GM12878 (cell line): ENCODE data around the gene METTL27. TPM values are rescaled to one million over a fixed set of nuclear protein-coding genes. Genes with fewer than 3 reads are reported as not detected.

Experiments
- ATAC-seq: fragments of 200-7000 bp; cut with Tn5 transposase; 3 replicates; pipeline ENCODE4 v1.9.1; 2020; ENCODE audit warnings: mild to moderate bottlenecking, moderate library complexity
- BruUV-seq: library from RNA; stranded (reverse); fragments of 400-500 nt; replicated peaks from 2 replicates; lab custom pipeline; 2021; lab: Mats Ljungman, UMichigan
- CTCF ChIA-PET: fragments of 300-600 bp; sonication (Branson Sonifier 250); formaldehyde crosslinking; extraction: SDS; loops from one replicate; lab custom pipeline; 2021; ENCODE audit warnings: inconsistent platforms; lab: Yijun Ruan, JAX
- POLR2A ChIA-PET: fragments of 350-600 bp; formaldehyde crosslinking; extraction: SDS; loops from one replicate; lab custom pipeline; 2021; ENCODE audit warnings: inconsistent platforms; lab: Charles Lee
- RAD21 ChIA-PET: fragments of 300-600 bp; sonication (Branson Sonifier 250); formaldehyde crosslinking; loops from one replicate; lab custom pipeline; 2023; ENCODE audit warnings: antibody characterized with exemption; ENCODE audit not compliant: unreplicated experiment; lab: Charles Lee
- SMC1A ChIA-PET: fragments of 300-600 bp; sonication (Branson Sonifier 250); formaldehyde crosslinking; loops from one replicate; lab custom pipeline; 2023; ENCODE audit not compliant: unreplicated experiment, uncharacterized antibody; lab: Charles Lee
- DNase-seq: peaks from one replicate; pipeline ENCODE4 v3.0.0-alpha.2; 2011; ENCODE audit warnings: low read depth, low spot score
- FAIRE-seq: peaks from 3 replicates; lab custom pipeline; 2011; peaks lifted over from hg19 to GRCh38; lab: Jason Lieb, UNC
- H2AFZ ChIP-seq: 2 replicates; pipeline ENCODE4 v1.6.0; 2011; ENCODE audit warnings: low read depth, low read length, control low read depth; ENCODE audit not compliant: control insufficient read depth
- H3K27ac ChIP-seq: 2 replicates; pipeline ENCODE4 v1.5.1; 2011; ENCODE audit warnings: control low read depth; ENCODE audit not compliant: control insufficient read depth, insufficient read depth
- H3K27me3 ChIP-seq, 2 experiments: replicated peaks in 1 of 2; 2 replicates each; pipeline versions ENCODE4 v1.6.0 to v1.6.1; 2011; ENCODE audit warnings: low read length in 1 of 2; ENCODE audit not compliant: control insufficient read depth in 2 of 2, insufficient read depth in 2 of 2
- H3K36me3 ChIP-seq, 2 experiments: 2 replicates each; pipeline ENCODE4 v1.5.1; 2011; ENCODE audit warnings: low read length in 1 of 2; ENCODE audit not compliant: control insufficient read depth in 2 of 2, insufficient read depth in 2 of 2
- H3K4me1 ChIP-seq: 2 replicates; pipeline ENCODE4 v1.6.1; 2011; ENCODE audit warnings: mild to moderate bottlenecking, low read length, moderate library complexity, mixed read lengths; ENCODE audit not compliant: control insufficient read depth, insufficient read depth
- H3K4me2 ChIP-seq: 2 replicates; pipeline ENCODE4 v1.6.0; 2011; ENCODE audit warnings: control low read depth; ENCODE audit not compliant: control insufficient read depth, insufficient read depth
- H3K4me3 ChIP-seq: fragments of 200-600 bp; sonication (generic); 2 replicates; pipeline ENCODE4 v1.5.1; 2016
- H3K79me2 ChIP-seq: 2 replicates; pipeline ENCODE4 v1.6.0; 2011; ENCODE audit warnings: low read length; ENCODE audit not compliant: control insufficient read depth, insufficient read depth
- H3K9ac ChIP-seq: 2 replicates; pipeline ENCODE4 v1.8.0; 2011; ENCODE audit warnings: low read length, control low read depth, mixed read lengths; ENCODE audit not compliant: control insufficient read depth, insufficient read depth
- H3K9me3 ChIP-seq: replicated peaks from 3 replicates; pipeline ENCODE4 v1.5.1; 2011; ENCODE audit warnings: mild to moderate bottlenecking, low read length; ENCODE audit not compliant: control insufficient read depth, insufficient read depth
- H4K20me1 ChIP-seq: 2 replicates; pipeline ENCODE4 v1.6.0; 2011; ENCODE audit not compliant: control insufficient read depth, insufficient read depth
- ATF2 ChIP-seq: IDR thresholded peaks from 2 replicates; pipeline ENCODE4 v1.6.1; 2012; ENCODE audit warnings: low read length, inconsistent platforms
- IKZF2 ChIP-seq, 2 experiments: fragments of 450-650 bp; IDR thresholded peaks; 2 replicates each; pipeline ENCODE4 v1.6.1; 2017; ENCODE audit warnings: mild to moderate bottlenecking in 2 of 2, moderate library complexity in 2 of 2
- POLR2A ChIP-seq: IDR thresholded peaks from 2 replicates; pipeline ENCODE4 v1.6.1; 2011; ENCODE audit warnings: low read depth, mild to moderate bottlenecking, low read length
- POLR2AphosphoS2 ChIP-seq: IDR thresholded peaks from 2 replicates; pipeline ENCODE4 v1.6.1; 2011; ENCODE audit warnings: low read depth, mild to moderate bottlenecking, low read length, improper control_type of control experiment, moderate library complexity
- REST ChIP-seq: IDR thresholded peaks from 2 replicates; pipeline ENCODE4 v1.6.1; 2012; ENCODE audit warnings: mild to moderate bottlenecking, low read depth, low read length
- RUNX3 ChIP-seq: IDR thresholded peaks from 2 replicates; pipeline ENCODE4 v1.6.1; 2012; ENCODE audit warnings: low read length, inconsistent platforms
- SMAD5 ChIP-seq: IDR thresholded peaks from 2 replicates; pipeline ENCODE4 v1.6.1; 2016; ENCODE audit warnings: antibody characterized with exemption, low read depth
- SMARCA5 ChIP-seq: fragments of 450-650 bp; IDR thresholded peaks from 2 replicates; pipeline ENCODE4 v1.6.1; 2017; ENCODE audit warnings: mild to moderate bottlenecking
- ZBTB33 ChIP-seq: fragments of 450-650 bp; IDR thresholded peaks from 2 replicates; pipeline ENCODE4 v1.6.1; 2017; ENCODE audit warnings: mild to moderate bottlenecking
- ZNF592 ChIP-seq: fragments of 450-650 bp; IDR thresholded peaks from 2 replicates; pipeline ENCODE4 v1.6.1; 2017; ENCODE audit warnings: mild to moderate bottlenecking, moderate library complexity
- whole genome bisulfite sequencing: methylation state at CpG from one replicate; pipeline ENCODE4 v1.1.6; 2016; ENCODE audit warnings: low lambda C conversion rate; ENCODE audit not compliant: insufficient replicate concordance, insufficient coverage; ENCODE audit errors: missing lambda C conversion rate; 5-methylcytosine and 5-hydroxymethylcytosine counted together
- in situ Hi-C: fragments of 300-500 bp; cut with MboI; formaldehyde crosslinking; loops from 9 replicates; pipeline ENCODE4 v1.14.3; 2018; ENCODE audit warnings: mixed read lengths
- intact Hi-C: fragments of 100-400 bp; cut with micrococcal nuclease; formaldehyde crosslinking; loops from one replicate; pipeline ENCODE4 v1.14.2; 2022; ENCODE audit not compliant: unreplicated experiment
- polyA plus RNA-seq, 11 experiments: library from polyadenylated mRNA; depleted of rRNA in 4 of 11; unstranded in 6 of 11; stranded (reverse) in 5 of 11; fragments of >200 nt; fragmentation: Nextera tagmentation in 4 of 11; fragmentation: Illumina TruSeq in 1 of 11; extraction: Ambion mirVana in 4 of 11; extraction: Trizol in 1 of 11; gene quantifications; 1 replicate in 1 of 11; 2 replicates in 10 of 11; pipeline versions ENCODE4 v1.2.1 to v1.2.3, GENCODE V29; 2011 to 2016; ENCODE audit warnings: inconsistent platforms in 2 of 11, missing spikeins in 2 of 11, low read depth in 1 of 11
- total RNA-seq, 4 experiments: library from RNA; depleted of rRNA in 3 of 4; stranded (reverse); fragments of >200 nt in 3 of 4; fragmentation: Illumina TruSeq in 1 of 4; extraction: Trizol in 1 of 4; gene quantifications; 2 replicates each; pipeline versions ENCODE4 v1.2.1 to v1.2.3, GENCODE V29; 2013 to 2021

METTL27 gene
- total and polyA plus RNA-seq, 10 of the 15 experiments (the other 5 are each of a cell fraction or from before 2014, with no cell fraction given), result 0.10 to 3.4 (median 0.68) TPM

GRCh38 chr7:73847941-73848723, 5.8 kb upstream of the METTL27 start:
- RAD21 ChIA-PET, result no interaction called here
- Histone ChIP-seq H3K27me3 (no peaks in the 10 kb centered on the region), H3K79me2 (no peaks in the 10 kb centered on the region), H3K36me3 (no peaks in the 10 kb centered on the region), H3K4me2 (no peak overlapping the region), H3K4me1 (peaks cover 32% of the 10 kb centered on the region), H3K9ac (no peak overlapping the region), H3K27ac (no peak overlapping the region), H3K4me3 (no peak overlapping the region), H4K20me1 (no peaks in the 10 kb centered on the region), H3K9me3 (no peaks in the 10 kb centered on the region), H2AFZ (no peak overlapping the region)
- WGBS, result 57% methylated on average over 10 of the region's 10 CpGs
- CTCF ChIA-PET, result interaction anchor here (1.0 to 1.1 kb wide), 2 partner anchors 10 to 110 kb away, joined by 3 read pairs; no protein-coding TSS in a partner anchor
- BruUV-seq, result no TSS peak
- no peak for ATAC-seq
- no peak for FAIRE-seq
- TF ChIP-seq SMARCA5, result no peak
- no peak for TF ChIP-seq ZNF592
- TF ChIP-seq POLR2AphosphoS2, result no peak
- TF ChIP-seq ZBTB33, result no peak
- TF ChIP-seq REST, result no peak
- TF ChIP-seq ATF2, result no peak
- no peak for TF ChIP-seq IKZF2 (IDR thresholded peaks at IDR 0.05)
- TF ChIP-seq RUNX3, result no peak
- no peak for TF ChIP-seq SMAD5
- TF ChIP-seq POLR2A, result no peak
- intact Hi-C loops, result no loop called here
- no peak for DNase-seq
- POLR2A ChIA-PET, result interaction anchor here (0.5 kb wide), 1 partner anchor 15 kb away, joined by 6 read pairs; no protein-coding TSS in a partner anchor
- in situ Hi-C loops, result no loop called here
- SMC1A ChIA-PET, result interaction anchor here (1.0 kb wide), 1 partner anchor 241 kb away, joined by 3 read pairs; no protein-coding TSS in a partner anchor
